HepG2 (cell line): ENCODE measurements around the gene PSMB10. TPM values are rescaled to one million over a fixed set of nuclear protein-coding genes. Genes with fewer than 3 reads are reported as not detected.

Experiments used
- ATAC-seq: fragments of 200-7000 bp; cut with Tn5 transposase; 3 replicates; pipeline ENCODE4 v1.9.1; 2020; ENCODE audit warnings: mild to moderate bottlenecking, moderate library complexity
- BruUV-seq: library from RNA; stranded (reverse); fragments of 400-500 nt; replicated peaks from 2 replicates; lab custom pipeline; 2021; lab: Mats Ljungman, UMichigan
- CTCF ChIA-PET: fragments of 300-600 bp; formaldehyde crosslinking; extraction: SDS; loops from one replicate; lab custom pipeline; 2021; ENCODE audit warnings: low total read pairs, inconsistent platforms, low intra/inter-chr PET ratio; lab: Yijun Ruan, JAX
- POLR2A ChIA-PET: fragments of 350-600 bp; sonication (Branson Sonifier 250); formaldehyde crosslinking; loops from one replicate; lab custom pipeline; 2020; ENCODE audit warnings: antibody characterized with exemption, inconsistent platforms; lab: Yijun Ruan, JAX
- DNase-seq: peaks from one replicate; pipeline ENCODE4 v3.0.0-alpha.2; 2015; ENCODE audit warnings: low spot score
- FAIRE-seq: peaks from 3 replicates; lab custom pipeline; 2011; peaks lifted over from hg19 to GRCh38; lab: Jason Lieb, UNC
- H2AFZ ChIP-seq: one replicate; pipeline ENCODE4 v1.6.1; 2011; ENCODE audit warnings: low read length, inconsistent platforms
- H3K27ac ChIP-seq: fragments of 300-600 bp; 3 replicates; pipeline ENCODE4 v1.8.0; 2011; ENCODE audit warnings: mixed run types, mild to moderate bottlenecking, mixed read lengths, low read length, inconsistent platforms; ENCODE audit not compliant: insufficient read depth; ENCODE audit errors: extremely low read length
- H3K27me3 ChIP-seq, 2 experiments: fragments of 200-600 bp in 1 of 2; 2 replicates in 1 of 2; 3 replicates in 1 of 2; pipeline versions ENCODE4 v1.6.0 to v1.8.0; 2011; ENCODE audit warnings: low read length in 2 of 2, mild to moderate bottlenecking in 2 of 2, moderate library complexity in 2 of 2, inconsistent platforms in 1 of 2; ENCODE audit not compliant: insufficient read depth in 2 of 2, control insufficient read depth in 1 of 2
- H3K36me3 ChIP-seq, 2 experiments: fragments of 200-600 bp in 1 of 2; replicated peaks in 1 of 2; 2 replicates in 1 of 2; 3 replicates in 1 of 2; pipeline versions ENCODE4 v1.5.1 to v1.8.0; 2011; ENCODE audit warnings: low read length in 2 of 2, inconsistent platforms in 1 of 2; ENCODE audit not compliant: insufficient read depth in 2 of 2, control insufficient read depth in 1 of 2
- H3K4me1 ChIP-seq: 2 replicates; pipeline ENCODE4 v1.5.1; 2012; ENCODE audit warnings: low read length, inconsistent platforms; ENCODE audit not compliant: insufficient read depth
- H3K4me2 ChIP-seq: 2 replicates; pipeline ENCODE4 v1.6.0; 2011; ENCODE audit warnings: low read depth, low read length, inconsistent platforms
- H3K4me3 ChIP-seq, 3 experiments: fragments of 200-600 bp in 1 of 3; sonication (generic), shearing (Covaris generic) in 1 of 3; replicated peaks in 1 of 3; 2 replicates each; pipeline ENCODE4 v1.5.1; 2011 to 2016; ENCODE audit warnings: low read length in 3 of 3, inconsistent platforms in 2 of 3, low read depth in 2 of 3, mild to moderate bottlenecking in 2 of 3, control low read depth in 1 of 3, mixed read lengths in 1 of 3; ENCODE audit not compliant: insufficient read depth in 1 of 3
- H3K79me2 ChIP-seq: one replicate; pipeline ENCODE4 v1.6.1; 2011; ENCODE audit warnings: low read length, inconsistent platforms; ENCODE audit not compliant: insufficient read depth
- H3K9ac ChIP-seq: 2 replicates; pipeline ENCODE4 v1.6.0; 2011; ENCODE audit warnings: mild to moderate bottlenecking, low read depth, low read length, inconsistent platforms; ENCODE audit not compliant: insufficient read depth
- H3K9me3 ChIP-seq: 2 replicates; pipeline ENCODE4 v1.5.1; 2012; ENCODE audit warnings: mild to moderate bottlenecking, low read length
- H4K20me1 ChIP-seq: 2 replicates; pipeline ENCODE4 v1.6.0; 2011; ENCODE audit warnings: inconsistent platforms, mild to moderate bottlenecking, low read length, moderate library complexity; ENCODE audit not compliant: insufficient read depth
- CREB1 ChIP-seq, 2 experiments: fragments of 450-650 bp in 1 of 2; IDR thresholded peaks; 2 replicates each; pipeline ENCODE4 v1.6.1; 2016 to 2017; ENCODE audit warnings: control low read depth in 1 of 2, mild to moderate bottlenecking in 1 of 2, missing compliant biosample characterization in 1 of 2, missing genetic modification characterization in 1 of 2
- FOSL2 ChIP-seq: sonication (generic); formaldehyde crosslinking; IDR thresholded peaks from 2 replicates; pipeline ENCODE4 v1.4.0; 2020; ENCODE audit warnings: missing genetic modification reagents
- SRSF9 ChIP-seq: fragments of 200-400 bp; formaldehyde crosslinking; IDR thresholded peaks from 2 replicates; pipeline ENCODE4 v1.6.1; 2018; ENCODE audit warnings: borderline replicate concordance, mild to moderate bottlenecking, low read depth, low read length; ENCODE audit not compliant: insufficient read depth, poor library complexity, severe bottlenecking
- WGBS: methylation state at CpG from one replicate; pipeline ENCODE4 v1.1.6; 2017; ENCODE audit warnings: low lambda C conversion rate; 5-methylcytosine and 5-hydroxymethylcytosine counted together
- in situ Hi-C: cut with HindIII; loops from 2 replicates; pipeline ENCODE4 v1.10.0; 2017; ENCODE audit warnings: low pct_unique_long_range_greater_than_20kb; ENCODE audit not compliant: extremely low pct_ligation_motif_present
- intact Hi-C: fragments of 100-400 bp; cut with micrococcal nuclease; formaldehyde crosslinking; loops from one replicate; pipeline ENCODE4 v1.10.0; 2022; ENCODE audit not compliant: unreplicated experiment
- polyA plus RNA-seq, 8 experiments: library from polyadenylated mRNA; depleted of rRNA in 3 of 8; stranded (reverse) in 7 of 8; unstranded in 1 of 8; fragments of >200 nt; fragmentation: Illumina TruSeq in 4 of 8; extraction: Trizol in 4 of 8; gene quantifications; 2 replicates each; pipeline versions ENCODE4 v1.2.1 to v1.2.3, GENCODE V29; 2011 to 2016; ENCODE audit warnings: low read depth in 4 of 8, missing spikeins in 1 of 8, mixed read lengths in 1 of 8; ENCODE audit not compliant: insufficient read depth in 1 of 8
- total RNA-seq, 5 experiments: library from RNA; depleted of rRNA; stranded (reverse); fragments of >200 nt; fragmentation: Illumina TruSeq; extraction: Trizol; gene quantifications; 2 replicates each; pipeline ENCODE4 v1.2.3, GENCODE V29; 2016; ENCODE audit warnings: low read depth in 1 of 5
- TF ChIP-seq, protein P1 (sequence below): sonication (generic); formaldehyde crosslinking; IDR thresholded peaks from 2 replicates; pipeline ENCODE4 v1.5.0; 2020; ENCODE audit warnings: mild to moderate bottlenecking, missing genetic modification reagents, moderate library complexity

Gene PSMB10
- total and polyA plus RNA-seq, 2 of the 13 experiments (the other 11 are each of a cell fraction or from before 2014, with no cell fraction given): 12.7 to 65.9 TPM

GRCh38 chr16:67917852-67918236 is 18.8 kb downstream of the PSMB10 start:
- TF ChIP-seq CREB1 (IDR thresholded peaks at IDR 0.05) (peak; percentile 61), CREB1 (CRISPR knock-in tag; IDR thresholded peaks at IDR 0.05) (no peak), FOSL2 (peak; percentile 71), SRSF9 (no peak)
- TF ChIP-seq, protein P1, sequence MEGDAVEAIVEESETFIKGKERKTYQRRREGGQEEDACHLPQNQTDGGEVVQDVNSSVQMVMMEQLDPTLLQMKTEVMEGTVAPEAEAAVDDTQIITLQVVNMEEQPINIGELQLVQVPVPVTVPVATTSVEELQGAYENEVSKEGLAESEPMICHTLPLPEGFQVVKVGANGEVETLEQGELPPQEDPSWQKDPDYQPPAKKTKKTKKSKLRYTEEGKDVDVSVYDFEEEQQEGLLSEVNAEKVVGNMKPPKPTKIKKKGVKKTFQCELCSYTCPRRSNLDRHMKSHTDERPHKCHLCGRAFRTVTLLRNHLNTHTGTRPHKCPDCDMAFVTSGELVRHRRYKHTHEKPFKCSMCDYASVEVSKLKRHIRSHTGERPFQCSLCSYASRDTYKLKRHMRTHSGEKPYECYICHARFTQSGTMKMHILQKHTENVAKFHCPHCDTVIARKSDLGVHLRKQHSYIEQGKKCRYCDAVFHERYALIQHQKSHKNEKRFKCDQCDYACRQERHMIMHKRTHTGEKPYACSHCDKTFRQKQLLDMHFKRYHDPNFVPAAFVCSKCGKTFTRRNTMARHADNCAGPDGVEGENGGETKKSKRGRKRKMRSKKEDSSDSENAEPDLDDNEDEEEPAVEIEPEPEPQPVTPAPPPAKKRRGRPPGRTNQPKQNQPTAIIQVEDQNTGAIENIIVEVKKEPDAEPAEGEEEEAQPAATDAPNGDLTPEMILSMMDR (CRISPR knock-in tag): no peak
- TF ChIP-seq, all 625 proteins: peak for 2
- BruUV-seq: no TSS peak
- Histone ChIP-seq H2AFZ (no peak overlapping the region), H3K79me2 (no peaks in the 10 kb centered on the region), H3K4me3 (no peak overlapping the region), H3K27ac (no peak overlapping the region), H3K4me1 (peaks cover 34% of the 10 kb centered on the region), H3K27me3 (no peaks in the 10 kb centered on the region), H4K20me1 (peaks cover 6% of the 10 kb centered on the region; the same call in 1 of the 2 replicates), H3K4me2 (no peak overlapping the region), H3K9me3 (no peaks in the 10 kb centered on the region), H3K36me3 (peaks cover 14 to 18% of the 10 kb centered on the region in 2 experiments; a peak in 4 of 5 replicates), H3K9ac (no peak overlapping the region)
- ChIA-PET CTCF (no interaction called here), POLR2A (interaction anchor here (0.9 kb wide), 1 partner anchor 14 kb away, joined by 3 read pairs; the partner anchor contains the start of gene CTRL)
- no peak for ATAC-seq
- no peak for FAIRE-seq
- 90% methylated on average over 4 of the region's 4 CpGs for WGBS
- in situ Hi-C loops: no loop called here
- peak; percentile 53 for DNase-seq
- intact Hi-C loops: no loop called here
